ENCODE measurements around the gene DLGAP4. TPM values are rescaled to one million over a fixed set of nuclear protein-coding genes. Genes with fewer than 3 reads are reported as not detected.
A peak's percentile ranks its signal among the peaks of the same experiment; 100 is the strongest.

Gene DLGAP4
- total and polyA plus RNA-seq, 2 of the 13 experiments (the other 11 are each of a cell fraction or from before 2014, with no cell fraction given) = 15.2 to 26.7 TPM

GRCh38 chr20:36574366-36575135 lies 268.4 kb downstream of the DLGAP4 start (continued):
- peak; percentile 41; the same call in 1 of the 2 replicates for TF ChIP-seq ARID5B (CRISPR knock-in tag; IDR thresholded peaks at IDR 0.05)
- peak; percentile 49; the same call in 1 of the 2 replicates for TF ChIP-seq KLF13 (CRISPR knock-in tag; IDR thresholded peaks at IDR 0.05)
- TF ChIP-seq ZNF224 (CRISPR knock-in tag; IDR thresholded peaks at IDR 0.05) = peak; percentile 78; the same call in 1 of the 2 replicates
- TF ChIP-seq MAZ (IDR thresholded peaks at IDR 0.05; ENCODE audit: borderline replicate concordance, low read depth, low read length) = 0 out of 2 replicates have a peak, but pooled peaks have one; percentile 20
- peak; percentile 88 for TF ChIP-seq MAZ (CRISPR knock-in tag; IDR thresholded peaks at IDR 0.05; ENCODE audit: low read depth)
- peak; percentile 36 for TF ChIP-seq PRPF4 (IDR thresholded peaks at IDR 0.05; ENCODE audit: low read depth, low read length, poor library complexity, severe bottlenecking)
- 0 out of 2 replicates have a peak, but pooled peaks have one; percentile 25 for TF ChIP-seq SOX5 (CRISPR knock-in tag; IDR thresholded peaks at IDR 0.05; ENCODE audit: borderline replicate concordance)
- TF ChIP-seq AGO1 (IDR thresholded peaks at IDR 0.05; ENCODE audit: low read depth, low read length, poor library complexity, severe bottlenecking) = peak; percentile 84
- 0 out of 2 replicates have a peak, but pooled peaks have one; percentile 45 for TF ChIP-seq ZNF275 (CRISPR knock-in tag; IDR thresholded peaks at IDR 0.05; ENCODE audit: borderline replicate concordance)
- TF ChIP-seq SALL2 (CRISPR knock-in tag; IDR thresholded peaks at IDR 0.05) = no peak; the same call in 1 of the 2 replicates
- peak; percentile 93 for TF ChIP-seq POGK (CRISPR knock-in tag; conservative IDR thresholded peaks at IDR 0.05)
- no peak for TF ChIP-seq ZNF597 (CRISPR knock-in tag; IDR thresholded peaks at IDR 0.05)
- TF ChIP-seq ZNF792 (CRISPR knock-in tag; IDR thresholded peaks at IDR 0.05) = peak; percentile 36; the same call in 1 of the 2 replicates
- TF ChIP-seq RFX5 (IDR thresholded peaks at IDR 0.05; ENCODE audit: low read depth, low read length) = no peak
- no peak for TF ChIP-seq CBX5 (CRISPR knock-in tag; IDR thresholded peaks at IDR 0.05; ENCODE audit: borderline replicate concordance)
- no peak; the same call in 1 of the 2 replicates for TF ChIP-seq ZNF430 (CRISPR knock-in tag; IDR thresholded peaks at IDR 0.05)
- no peak for TF ChIP-seq ZNF672 (CRISPR knock-in tag; IDR thresholded peaks at IDR 0.05)
- peak; percentile 46 for TF ChIP-seq TBL1XR1 (IDR thresholded peaks at IDR 0.05; ENCODE audit: borderline replicate concordance, low read length, partially characterized antibody)
- peak; percentile 82; the same call in 1 of the 2 replicates for TF ChIP-seq SIN3A (IDR thresholded peaks at IDR 0.05; ENCODE audit: borderline replicate concordance, low read depth, low read length)
- TF ChIP-seq NFRKB (IDR thresholded peaks at IDR 0.05) = no peak
- TF ChIP-seq ELF1 (CRISPR knock-in tag; IDR thresholded peaks at IDR 0.05) = no peak; the same call in 1 of the 2 replicates

Measured in HepG2 (cell line).